GM19328 (cell line): Measurements from ENCODE around the gene RAD51B.

ENCODE experiments used
- ATAC-seq: cut with Tn5 transposase; IDR thresholded peaks from one replicate; pipeline ENCODE4 v1.9.1; 2021; ENCODE audit warnings: mild to moderate bottlenecking, moderate library complexity; ENCODE audit not compliant: unreplicated experiment

RAD51B gene

GRCh38 chr14:68140076-68140741 is 320.6 kb downstream of the RAD51B start:
- ATAC-seq, result no peak

GRCh38 chr14:68140806-68141205 is 321.2 kb downstream of the RAD51B start:
- ATAC-seq, result no peak

GRCh38 chr14:68141281-68142088 is 321.9 kb downstream of the RAD51B start:
- ATAC-seq, result no peak

- ATAC-seq, result no peak
Measured at GRCh38 chr14:68143341-68143841, 323.8 kb downstream of the RAD51B start.

GRCh38 chr14:68144051-68144681 is 324.6 kb downstream of the RAD51B start:
- ATAC-seq, result no peak

GRCh38 chr14:68145036-68145435 is 325.5 kb downstream of the RAD51B start:
- no peak for ATAC-seq

GRCh38 chr14:68145539-68145938 is 326.0 kb downstream of the RAD51B start:
- ATAC-seq, result no peak

- no peak for ATAC-seq
Measured at GRCh38 chr14:68146818-68147217, 327.2 kb downstream of the RAD51B start.

GRCh38 chr14:68147303-68147702 is 327.7 kb downstream of the RAD51B start:
- ATAC-seq, result no peak

- ATAC-seq, result no peak
Measured at GRCh38 chr14:68148276-68148675, 328.7 kb downstream of the RAD51B start.

- no peak for ATAC-seq
Measured at GRCh38 chr14:68148763-68149162, 329.2 kb downstream of the RAD51B start.

- ATAC-seq, result no peak
Measured at GRCh38 chr14:68153275-68153674, 333.7 kb downstream of the RAD51B start.

- no peak for ATAC-seq
Measured at GRCh38 chr14:68154275-68154674, 334.7 kb downstream of the RAD51B start.

GRCh38 chr14:68157971-68158371 is 338.4 kb downstream of the RAD51B start:
- ATAC-seq, result no peak

GRCh38 chr14:68158640-68159039 is 339.1 kb downstream of the RAD51B start:
- ATAC-seq, result no peak

GRCh38 chr14:68159701-68160633 is 340.4 kb downstream of the RAD51B start:
- ATAC-seq, result no peak

GRCh38 chr14:68160779-68161546 is 341.4 kb downstream of the RAD51B start:
- no peak for ATAC-seq

GRCh38 chr14:68162887-68163286 is 343.3 kb downstream of the RAD51B start:
- no peak for ATAC-seq

GRCh38 chr14:68164711-68165113 is 345.1 kb downstream of the RAD51B start:
- ATAC-seq, result no peak
